H1 (cell line): Measurements from ENCODE around the gene ZNF649. TPM values are rescaled to one million over a fixed set of nuclear protein-coding genes. Genes with fewer than 3 reads are reported as not detected.

ENCODE experiments used
- CEBPB ChIP-seq: IDR thresholded peaks from 2 replicates; pipeline ENCODE4 v1.6.1; 2012; ENCODE audit warnings: low read depth, low read length
- FOSL1 ChIP-seq: IDR thresholded peaks from 2 replicates; pipeline ENCODE4 v1.6.1; 2011; ENCODE audit warnings: mild to moderate bottlenecking, low read depth, low read length, moderate library complexity; ENCODE audit not compliant: insufficient read depth
- KDM5A ChIP-seq: fragments of 200-600 bp; IDR thresholded peaks from 2 replicates; pipeline ENCODE4 v1.7.1; 2012; ENCODE audit warnings: mild to moderate bottlenecking, low read length, inconsistent platforms, mixed read lengths
- RAD21 ChIP-seq, 2 experiments: IDR thresholded peaks in 1 of 2; conservative IDR thresholded peaks in 1 of 2; 2 replicates each; pipeline ENCODE4 v1.6.1; 2011; ENCODE audit warnings: low read depth in 2 of 2, low read length in 2 of 2, improper control_type of control experiment in 1 of 2, inconsistent platforms in 1 of 2, mild to moderate bottlenecking in 1 of 2, moderate library complexity in 1 of 2
- SIX5 ChIP-seq: IDR thresholded peaks from 2 replicates; pipeline ENCODE4 v1.6.1; 2011; ENCODE audit warnings: mild to moderate bottlenecking, low read depth, low read length
- SUZ12 ChIP-seq: fragments of 200-600 bp; sonication (generic); IDR thresholded peaks from 2 replicates; pipeline ENCODE4 v1.6.1; 2012; ENCODE audit warnings: mild to moderate bottlenecking, inconsistent platforms, low read length, moderate library complexity, mixed read lengths
- polyA plus RNA-seq, 7 experiments: library from polyadenylated mRNA; depleted of rRNA in 3 of 7; stranded (reverse) in 5 of 7; unstranded in 2 of 7; fragments of >200 nt in 5 of 7; fragments of 200-250 nt in 2 of 7; gene quantifications; 1 replicate in 5 of 7; 2 replicates in 1 of 7; 4 replicates in 1 of 7; pipeline versions ENCODE4 v1.2.1 to v1.2.3, GENCODE V29; 2011 to 2013; ENCODE audit warnings: missing spikeins in 2 of 7, mixed read lengths in 2 of 7
- total RNA-seq: library from RNA; stranded (reverse); fragmentation: NEBNext Ultra II Directional; extraction: Animal tissue kit (Norgen Biotek cat#: 25700); gene quantifications from 2 replicates; pipeline ENCODE4 v1.2.1, GENCODE V29; 2021
- TF ChIP-seq, protein P1 (sequence below): IDR thresholded peaks from 2 replicates; pipeline ENCODE4 v1.6.1; 2012; ENCODE audit warnings: inconsistent platforms
- TF ChIP-seq, protein P2 (sequence below): IDR thresholded peaks from 2 replicates; pipeline ENCODE4 v1.6.1; 2012; ENCODE audit warnings: low read length, inconsistent platforms

The ZNF649 gene
- total and polyA plus RNA-seq, 2 of the 8 experiments (the other 6 are each of a cell fraction or from before 2014, with no cell fraction given): 24.7 to 51.7 TPM

DNA sequence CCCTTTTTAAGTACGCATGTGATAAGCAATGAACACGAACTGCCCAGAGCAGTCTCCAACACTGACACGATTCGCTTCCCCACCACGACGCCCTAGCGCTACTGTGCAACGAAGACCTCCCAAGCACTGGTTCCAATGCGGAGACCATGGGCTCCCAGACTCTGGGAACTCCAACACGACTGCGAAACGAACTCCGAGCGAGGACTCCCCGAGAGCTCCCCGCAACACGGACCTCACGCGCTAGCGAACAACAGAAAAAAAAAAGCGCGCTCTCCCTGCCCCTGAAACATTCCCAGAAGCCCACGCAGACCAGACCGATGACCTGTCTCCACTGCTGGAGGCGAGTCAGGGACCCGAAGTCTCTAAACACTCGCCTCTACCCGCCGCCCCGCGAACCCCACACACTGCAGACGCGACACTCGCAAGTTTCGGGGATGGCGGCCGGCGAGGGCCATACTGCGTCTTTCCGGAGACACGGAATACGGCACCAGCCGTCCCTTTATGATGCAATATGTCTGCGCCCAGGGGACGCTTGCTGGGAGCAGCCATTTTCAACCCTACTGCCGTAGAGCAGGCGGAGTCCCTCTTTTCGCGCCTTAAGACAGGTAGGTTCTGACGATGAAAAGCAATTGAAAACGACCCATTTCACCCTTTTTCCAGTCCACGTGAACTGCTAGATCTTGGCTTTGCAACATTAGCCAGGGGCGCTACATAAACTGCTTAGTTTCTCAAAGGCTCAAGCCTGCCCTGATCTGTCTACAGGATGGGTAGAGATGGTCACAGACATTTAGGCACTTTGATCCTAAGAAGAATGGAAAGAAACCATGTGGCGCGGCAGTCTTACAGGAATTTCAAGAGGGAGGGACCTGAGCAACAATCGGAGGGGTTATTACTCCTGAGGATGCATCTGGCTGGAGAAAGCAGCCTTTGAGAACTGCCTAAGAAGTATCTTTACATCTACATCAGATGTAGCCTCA lies 17.0 kb downstream of the ZNF649 start, which contains the start of gene ZNF577 (continued):
- no peak for TF ChIP-seq SUZ12
- peak; percentile 97 for TF ChIP-seq CEBPB
- TF ChIP-seq FOSL1: no peak
- no peak for TF ChIP-seq RAD21 (IDR thresholded peaks at IDR 0.05 in 1 of 2, conservative IDR thresholded peaks at IDR 0.05 in 1 of 2; ENCODE audit: low read depth in 2 of 2, low read length in 2 of 2)
- TF ChIP-seq, protein P1, sequence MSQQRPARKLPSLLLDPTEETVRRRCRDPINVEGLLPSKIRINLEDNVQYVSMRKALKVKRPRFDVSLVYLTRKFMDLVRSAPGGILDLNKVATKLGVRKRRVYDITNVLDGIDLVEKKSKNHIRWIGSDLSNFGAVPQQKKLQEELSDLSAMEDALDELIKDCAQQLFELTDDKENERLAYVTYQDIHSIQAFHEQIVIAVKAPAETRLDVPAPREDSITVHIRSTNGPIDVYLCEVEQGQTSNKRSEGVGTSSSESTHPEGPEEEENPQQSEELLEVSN: peak; percentile 79
- TF ChIP-seq, protein P2, sequence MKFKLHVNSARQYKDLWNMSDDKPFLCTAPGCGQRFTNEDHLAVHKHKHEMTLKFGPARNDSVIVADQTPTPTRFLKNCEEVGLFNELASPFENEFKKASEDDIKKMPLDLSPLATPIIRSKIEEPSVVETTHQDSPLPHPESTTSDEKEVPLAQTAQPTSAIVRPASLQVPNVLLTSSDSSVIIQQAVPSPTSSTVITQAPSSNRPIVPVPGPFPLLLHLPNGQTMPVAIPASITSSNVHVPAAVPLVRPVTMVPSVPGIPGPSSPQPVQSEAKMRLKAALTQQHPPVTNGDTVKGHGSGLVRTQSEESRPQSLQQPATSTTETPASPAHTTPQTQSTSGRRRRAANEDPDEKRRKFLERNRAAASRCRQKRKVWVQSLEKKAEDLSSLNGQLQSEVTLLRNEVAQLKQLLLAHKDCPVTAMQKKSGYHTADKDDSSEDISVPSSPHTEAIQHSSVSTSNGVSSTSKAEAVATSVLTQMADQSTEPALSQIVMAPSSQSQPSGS: peak; percentile 78
- TF ChIP-seq SIX5: peak; percentile 44
- peak; percentile 48 for TF ChIP-seq KDM5A
